NOMO-1 treated with DMSO at 0.1 percent for 48 hours (cell line): ENCODE results near the gene MAMSTR.

ENCODE experiments used
- DNase-seq: peaks from one replicate; lab custom pipeline; 2025; ENCODE audit not compliant: unreplicated experiment; lab: John Stamatoyannopoulos, UW

MAMSTR gene

GRCh38 chr19:48746110-48746509 lies 26.6 kb upstream of the MAMSTR start:
- DNase-seq = no peak

GRCh38 chr19:48745208-48745995 lies 25.9 kb upstream of the MAMSTR start:
- DNase-seq = peak; percentile 45

- DNase-seq = no peak
Observed at GRCh38 chr19:48742096-48742495, 22.6 kb upstream of the MAMSTR start.

GRCh38 chr19:48741129-48741999 lies 21.8 kb upstream of the MAMSTR start:
- no peak for DNase-seq

GRCh38 chr19:48740164-48740972 lies 20.8 kb upstream of the MAMSTR start, which contains the start of gene RASIP1:
TSS of gene RASIP1 (minus strand) at chr19:48740610. CDS start at chr19:48740282, 328 bp downstream.
- DNase-seq = no peak

- no peak for DNase-seq
Observed at GRCh38 chr19:48739404-48740163, 20.1 kb upstream of the MAMSTR start.

- DNase-seq = peak; percentile 89
Observed at GRCh38 chr19:48738557-48739403, 19.3 kb upstream of the MAMSTR start.

- no peak for DNase-seq
Observed at GRCh38 chr19:48737360-48737998, 18.0 kb upstream of the MAMSTR start.

GRCh38 chr19:48735031-48735615 lies 15.6 kb upstream of the MAMSTR start:
- DNase-seq = no peak

GRCh38 chr19:48734625-48735024 lies 15.1 kb upstream of the MAMSTR start:
- no peak for DNase-seq

GRCh38 chr19:48731452-48731851 lies 11.9 kb upstream of the MAMSTR start:
- no peak for DNase-seq

GRCh38 chr19:48728911-48729664 lies 9.6 kb upstream of the MAMSTR start:
- DNase-seq = no peak

- peak; percentile 89 for DNase-seq
Observed at GRCh38 chr19:48726556-48726955, 7.0 kb upstream of the MAMSTR start.

- peak; percentile 89 for DNase-seq
Observed at GRCh38 chr19:48724796-48725753, 5.5 kb upstream of the MAMSTR start.

GRCh38 chr19:48722196-48722708 lies 2.7 kb upstream of the MAMSTR start:
- DNase-seq = no peak

GRCh38 chr19:48720613-48721296 lies 1.2 kb upstream of the MAMSTR start:
- peak; percentile 97 for DNase-seq
